ENCODE measurements around the gene HRK. TPM values are rescaled to one million over a fixed set of nuclear protein-coding genes. Genes with fewer than 3 reads are reported as not detected.

HRK gene
- total and polyA plus RNA-seq, 3 experiments from 2014 or later = not detected

DNA sequence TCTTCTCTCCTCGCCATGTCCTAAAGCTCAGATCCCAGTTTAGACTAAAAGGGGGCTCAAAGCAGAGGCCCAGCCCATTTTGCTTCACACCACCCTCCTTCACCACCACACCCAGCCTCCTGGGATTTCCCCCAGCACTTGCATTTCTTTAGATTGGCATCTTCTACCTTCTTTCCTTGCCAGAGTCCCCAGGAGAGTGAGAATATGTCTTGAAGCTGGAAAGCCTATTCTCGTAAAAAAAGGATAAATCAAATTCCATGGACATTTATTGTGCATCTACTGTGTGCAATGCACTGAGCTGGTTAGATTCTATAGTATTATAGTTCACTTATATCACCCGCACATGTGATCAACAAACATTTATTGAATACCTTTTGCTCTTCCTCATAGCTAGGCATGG, 39.7 kb upstream of the HRK start:
- Histone ChIP-seq H3K27me3 (ENCODE audit: insufficient read depth, low read length, poor library complexity, severe bottlenecking) (no peaks in the 10 kb centered on the region), H3K27ac (ENCODE audit: low read depth, low read length) (no peak overlapping the region), H3K36me3 (ENCODE audit: insufficient read depth, low read length) (no peaks in the 10 kb centered on the region), H3K4me3 (ENCODE audit: low read length) (no peak overlapping the region), H3K9me3 (ENCODE audit: low read length) (no peaks in the 10 kb centered on the region), H3K4me1 (ENCODE audit: insufficient read depth, low read length) (peaks cover 69% of the 10 kb centered on the region)
- Mint-ChIP-seq H3K9me3 (peaks cover 0 to 1% (median 0%) of the 10 kb centered on the region in 5 donors), H3K27ac (peak overlapping the region in 1 of 8 donors; percentile 51), H3K27me3 (no peaks in the 10 kb centered on the region), H3K36me3 (peaks cover 0 to 6% (median 1%) of the 10 kb centered on the region in 3 donors), H3K4me3 (peak overlapping the region in 1 of 7 donors; percentile 13), H3K4me1 (peaks cover 70 to 92% (median 91%) of the 10 kb centered on the region in 3 donors)
- no peak for DNase-seq
- POLR2A ChIA-PET = no interaction called here
- CTCF ChIA-PET = interaction anchor here (1.0 kb wide), 1 partner anchor 64 kb away, joined by 3 read pairs; no protein-coding TSS in a partner anchor

DNA sequence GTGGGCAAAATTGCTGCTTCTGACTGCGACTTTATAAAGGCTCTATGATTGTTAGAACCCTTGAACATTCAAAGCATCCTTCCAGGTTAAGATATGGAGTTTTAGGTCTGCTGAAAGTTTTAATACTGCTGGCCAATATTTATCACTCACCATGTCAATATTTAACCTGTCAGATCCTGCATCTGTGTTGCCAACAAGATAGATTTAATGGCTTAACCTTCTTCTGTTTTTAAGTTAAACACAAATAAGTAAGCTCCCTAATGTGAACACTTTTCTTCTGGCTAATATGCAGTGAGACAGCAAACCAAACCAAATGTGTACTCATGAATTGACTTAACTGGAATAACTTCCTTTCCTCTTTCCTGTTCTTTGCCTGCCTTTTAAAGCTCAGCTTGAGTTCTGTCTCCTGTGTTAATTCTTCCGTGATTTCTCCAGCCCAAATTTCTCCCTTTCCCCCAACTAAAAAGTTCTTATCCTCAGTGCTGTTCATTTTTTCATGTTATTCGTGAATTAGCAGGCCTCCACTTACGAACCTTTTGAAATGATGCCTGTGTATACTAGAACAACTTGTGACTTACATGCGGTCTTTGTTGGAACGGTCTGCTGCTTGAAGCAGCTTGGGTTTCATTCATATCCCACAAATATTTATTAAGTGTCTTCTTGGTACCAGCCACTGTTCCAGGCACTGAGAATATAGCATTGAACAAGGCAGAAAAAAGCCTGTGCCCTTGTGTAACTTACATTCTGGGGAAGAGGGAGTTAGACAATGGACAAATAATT, 38.7 kb upstream of the HRK start:
- CTCF ChIA-PET = interaction anchor here (1.1 to 1.4 kb wide), 2 partner anchors 11 to 216 kb away, joined by 3 to 4 read pairs; no protein-coding TSS in a partner anchor
- Histone ChIP-seq H3K4me1 (ENCODE audit: insufficient read depth, low read length) (peaks cover 58% of the 10 kb centered on the region), H3K27me3 (ENCODE audit: insufficient read depth, low read length, poor library complexity, severe bottlenecking) (no peaks in the 10 kb centered on the region), H3K36me3 (ENCODE audit: insufficient read depth, low read length) (no peaks in the 10 kb centered on the region), H3K9me3 (ENCODE audit: low read length) (no peaks in the 10 kb centered on the region), H3K27ac (ENCODE audit: low read depth, low read length) (no peak overlapping the region), H3K4me3 (ENCODE audit: low read length) (no peak overlapping the region)
- Mint-ChIP-seq H3K27me3 (no peaks in the 10 kb centered on the region), H3K9me3 (peaks cover 0 to 1% (median 0%) of the 10 kb centered on the region in 5 donors), H3K4me3 (no peak overlapping the region), H3K4me1 (peaks cover 66 to 90% (median 90%) of the 10 kb centered on the region in 3 donors), H3K27ac (peak overlapping the region in 1 of 8 donors; percentile 19), H3K36me3 (peaks cover 0 to 6% (median 1%) of the 10 kb centered on the region in 3 donors)
- POLR2A ChIA-PET = no interaction called here
- DNase-seq = no peak

DNA sequence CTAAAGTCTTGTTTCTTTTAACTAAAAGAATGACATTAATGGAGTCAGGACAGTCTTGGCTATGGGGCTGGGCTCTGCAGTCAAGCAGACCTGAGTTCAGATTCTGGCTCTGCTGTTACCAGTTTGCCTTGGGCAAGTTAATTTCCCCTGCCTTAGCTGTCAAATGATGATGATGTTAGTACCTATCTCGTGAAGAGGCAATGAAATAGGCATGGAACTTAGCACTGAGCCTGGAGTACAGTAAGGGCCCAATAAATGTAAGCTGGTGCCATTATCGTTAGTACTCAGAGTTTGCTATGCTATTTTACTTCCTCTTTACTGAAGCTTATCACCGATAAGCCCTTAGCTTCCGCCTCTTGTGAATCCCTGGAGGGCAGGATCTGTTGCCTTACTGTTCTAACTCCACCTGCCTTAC, 38.0 kb upstream of the HRK start:
- POLR2A ChIA-PET = no interaction called here

DNA sequence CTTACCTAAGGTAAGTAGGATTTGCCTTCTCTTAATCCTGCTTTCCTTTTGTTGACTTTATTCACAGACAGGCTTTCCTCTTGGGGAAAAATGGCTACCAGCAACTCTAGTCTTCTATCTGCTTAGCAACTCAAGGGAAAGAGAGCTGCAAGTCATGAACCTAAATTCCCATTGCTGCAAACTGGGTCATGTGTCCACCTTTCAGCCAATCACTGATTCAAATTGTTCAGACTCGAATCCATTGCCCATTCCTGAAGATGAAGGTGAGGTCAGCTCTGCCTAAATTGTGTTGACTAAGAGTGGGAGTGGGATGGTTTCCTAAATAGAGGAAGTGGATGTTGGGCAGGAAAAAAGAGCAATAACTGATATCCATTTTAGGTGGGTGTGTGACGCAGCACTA, 37.2 kb upstream of the HRK start:
- Histone ChIP-seq H3K27me3 (ENCODE audit: insufficient read depth, low read length, poor library complexity, severe bottlenecking) (no peaks in the 10 kb centered on the region), H3K4me3 (ENCODE audit: low read length) (no peak overlapping the region), H3K27ac (ENCODE audit: low read depth, low read length) (no peak overlapping the region), H3K36me3 (ENCODE audit: insufficient read depth, low read length) (no peaks in the 10 kb centered on the region), H3K9me3 (ENCODE audit: low read length) (no peaks in the 10 kb centered on the region), H3K4me1 (ENCODE audit: insufficient read depth, low read length) (peaks cover 47% of the 10 kb centered on the region)
- CTCF ChIA-PET = no interaction called here
- POLR2A ChIA-PET = no interaction called here
- H3K27me3 Mint-ChIP-seq = no peaks in the 10 kb centered on the region
- peaks cover 58 to 84% (median 84%) of the 10 kb centered on the region in 3 donors for H3K4me1 Mint-ChIP-seq
- H3K36me3 Mint-ChIP-seq = peaks cover 0 to 6% (median 1%) of the 10 kb centered on the region in 3 donors
- peaks cover 0 to 1% (median 0%) of the 10 kb centered on the region in 5 donors for H3K9me3 Mint-ChIP-seq
- H3K4me3 Mint-ChIP-seq = no peak overlapping the region
- no peak overlapping the region for H3K27ac Mint-ChIP-seq
- DNase-seq = no peak

More for the DNA sequence above, 38.0 kb upstream of the HRK start:
- Mint-ChIP-seq H3K27me3 (no peaks in the 10 kb centered on the region), H3K9me3 (peaks cover 0 to 1% (median 0%) of the 10 kb centered on the region in 5 donors), H3K4me3 (no peak overlapping the region), H3K36me3 (peaks cover 0 to 6% (median 1%) of the 10 kb centered on the region in 3 donors), H3K4me1 (peaks cover 61 to 86% (median 85%) of the 10 kb centered on the region in 3 donors), H3K27ac (no peak overlapping the region)
- Histone ChIP-seq H3K36me3 (ENCODE audit: insufficient read depth, low read length) (no peaks in the 10 kb centered on the region), H3K4me3 (ENCODE audit: low read length) (no peak overlapping the region), H3K4me1 (ENCODE audit: insufficient read depth, low read length) (peaks cover 52% of the 10 kb centered on the region), H3K9me3 (ENCODE audit: low read length) (no peaks in the 10 kb centered on the region), H3K27ac (ENCODE audit: low read depth, low read length) (no peak overlapping the region), H3K27me3 (ENCODE audit: insufficient read depth, low read length, poor library complexity, severe bottlenecking) (no peaks in the 10 kb centered on the region)
- CTCF ChIA-PET = interaction anchor here (1.4 kb wide), 1 partner anchor 10 kb away, joined by 4 read pairs; no protein-coding TSS in a partner anchor
- no peak for DNase-seq

DNA sequence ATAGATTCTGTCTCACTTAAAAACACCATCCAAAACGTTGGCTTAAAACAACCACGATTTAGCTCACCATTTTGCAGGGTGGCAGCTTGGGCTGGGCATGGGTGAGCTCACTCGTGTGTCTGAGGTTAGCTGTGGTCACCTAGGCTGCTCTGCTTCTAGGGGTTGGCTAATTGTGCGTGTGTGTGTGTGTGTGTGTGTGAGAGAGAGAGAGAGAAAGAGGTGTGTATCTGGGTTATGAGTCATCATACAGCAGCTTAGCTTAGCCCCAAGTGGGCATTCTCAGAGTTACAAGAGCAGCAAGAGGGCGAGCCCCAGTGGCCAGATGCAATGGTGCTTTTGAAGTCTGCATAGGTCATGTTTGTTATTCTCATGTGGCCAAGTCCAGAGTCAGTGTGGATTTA, 35.5 kb upstream of the HRK start:
- H3K9me3 ChIP-seq (ENCODE audit: low read length) = no peaks in the 10 kb centered on the region
- peaks cover 0 to 1% (median 0%) of the 10 kb centered on the region in 5 donors for H3K9me3 Mint-ChIP-seq
- peaks cover 57 to 88% (median 85%) of the 10 kb centered on the region in 3 donors for H3K4me1 Mint-ChIP-seq
- no peaks in the 10 kb centered on the region for H3K36me3 ChIP-seq (ENCODE audit: insufficient read depth, low read length)
- H3K27me3 Mint-ChIP-seq = no peaks in the 10 kb centered on the region
- H3K27ac ChIP-seq (ENCODE audit: low read depth, low read length) = no peak overlapping the region
- peak in 4 of 5 donors; percentile 12 to 74 (median 51) for DNase-seq
- H3K4me1 ChIP-seq (ENCODE audit: insufficient read depth, low read length) = peaks cover 43% of the 10 kb centered on the region
- POLR2A ChIA-PET = interaction anchor here (0.6 kb wide), 1 partner anchor 253 kb away, joined by 6 read pairs; no protein-coding TSS in a partner anchor
- CTCF ChIA-PET = no interaction called here
- H3K4me3 ChIP-seq (ENCODE audit: low read length) = no peak overlapping the region
- H3K4me3 Mint-ChIP-seq = peak overlapping the region; percentile 36 to 90 (median 44)
- H3K27ac Mint-ChIP-seq = peak overlapping the region in 6 of 8 donors; percentile 17 to 81 (median 56)
- no peaks in the 10 kb centered on the region for H3K27me3 ChIP-seq (ENCODE audit: insufficient read depth, low read length, poor library complexity, severe bottlenecking)
- H3K36me3 Mint-ChIP-seq = peaks cover 0 to 6% (median 1%) of the 10 kb centered on the region in 3 donors

DNA sequence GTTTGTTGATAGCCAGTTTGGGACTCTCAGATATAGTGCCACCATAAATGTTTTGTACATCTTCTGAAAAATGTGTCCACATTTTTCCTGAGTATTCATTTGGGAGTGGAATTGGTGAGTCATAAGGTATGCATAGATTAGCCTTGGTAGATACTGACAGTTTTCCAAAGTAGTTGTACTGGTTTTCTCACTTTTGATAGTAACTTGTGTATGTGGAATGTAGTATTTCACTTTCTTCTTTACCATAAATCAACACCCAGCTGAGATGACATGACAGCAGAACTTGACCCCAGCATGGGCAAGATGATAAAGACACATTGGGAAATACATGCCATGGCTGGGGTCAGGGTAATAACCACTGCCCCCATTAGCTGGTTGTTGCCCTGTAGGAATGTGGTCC, 34.9 kb upstream of the HRK start:
- H3K4me1 ChIP-seq (ENCODE audit: insufficient read depth, low read length) = peaks cover 42% of the 10 kb centered on the region
- Mint-ChIP-seq H3K36me3 (peaks cover 0 to 6% (median 3%) of the 10 kb centered on the region in 3 donors), H3K27me3 (no peaks in the 10 kb centered on the region), H3K4me3 (peak overlapping the region in 3 of 7 donors; percentile 33 to 90 (median 71)), H3K9me3 (peaks cover 0 to 1% (median 0%) of the 10 kb centered on the region in 5 donors), H3K4me1 (peaks cover 57 to 87% (median 83%) of the 10 kb centered on the region in 3 donors), H3K27ac (peak overlapping the region in 2 of 8 donors; percentile 81)
- H3K27me3 ChIP-seq (ENCODE audit: insufficient read depth, low read length, poor library complexity, severe bottlenecking) = no peaks in the 10 kb centered on the region
- no peak for DNase-seq
- POLR2A ChIA-PET = interaction anchor here (0.6 kb wide), 1 partner anchor 254 kb away, joined by 6 read pairs; no protein-coding TSS in a partner anchor
- H3K4me3 ChIP-seq (ENCODE audit: low read length) = no peak overlapping the region
- H3K27ac ChIP-seq (ENCODE audit: low read depth, low read length) = no peak overlapping the region
- no peaks in the 10 kb centered on the region for H3K9me3 ChIP-seq (ENCODE audit: low read length)
- no peaks in the 10 kb centered on the region for H3K36me3 ChIP-seq (ENCODE audit: insufficient read depth, low read length)
- CTCF ChIA-PET = no interaction called here

DNA sequence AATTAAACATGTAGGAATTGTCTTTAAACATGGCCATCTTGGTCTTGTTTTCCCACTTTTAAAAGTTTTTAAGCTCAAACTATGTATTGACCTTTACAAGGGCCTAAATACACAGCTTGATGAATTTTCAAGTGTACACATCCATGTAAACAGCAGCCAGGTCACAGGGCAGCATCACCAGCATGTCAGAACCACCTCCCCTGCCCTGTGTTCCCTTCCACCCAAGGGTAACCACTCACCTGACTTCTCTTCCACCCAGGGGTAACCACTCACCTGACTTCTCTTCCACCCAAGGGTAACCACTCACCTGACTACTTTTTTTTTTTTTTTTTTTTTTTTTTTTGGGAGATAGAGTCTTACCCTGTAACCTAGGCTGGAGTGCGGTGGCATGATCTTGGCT, 34.1 kb upstream of the HRK start:
- DNase-seq = no peak
- Histone ChIP-seq H3K27me3 (ENCODE audit: insufficient read depth, low read length, poor library complexity, severe bottlenecking) (no peaks in the 10 kb centered on the region), H3K27ac (ENCODE audit: low read depth, low read length) (no peak overlapping the region), H3K9me3 (ENCODE audit: low read length) (no peaks in the 10 kb centered on the region), H3K4me1 (ENCODE audit: insufficient read depth, low read length) (peaks cover 34% of the 10 kb centered on the region), H3K4me3 (ENCODE audit: low read length) (no peak overlapping the region), H3K36me3 (ENCODE audit: insufficient read depth, low read length) (no peaks in the 10 kb centered on the region)
- Mint-ChIP-seq H3K27me3 (no peaks in the 10 kb centered on the region), H3K4me1 (peaks cover 52 to 84% (median 80%) of the 10 kb centered on the region in 3 donors), H3K4me3 (peak overlapping the region in 1 of 7 donors; percentile 25), H3K36me3 (peaks cover 0 to 6% (median 5%) of the 10 kb centered on the region in 3 donors), H3K9me3 (peaks cover 0 to 1% (median 0%) of the 10 kb centered on the region in 5 donors), H3K27ac (no peak overlapping the region)
- CTCF ChIA-PET = no interaction called here
- POLR2A ChIA-PET = no interaction called here
